ENCODE measurements around the gene KLK5. TPM values are rescaled to one million over a fixed set of nuclear protein-coding genes. Genes with fewer than 3 reads are reported as not detected.
"Not testable (repeated sequence)": the region's sequence is repeated elsewhere in the genome, so short reads cannot be mapped to it uniquely, and the experiment has no call there.

The KLK5 gene
- total RNA-seq, 1 experiment from 2014 or later: not detected

- ChIA-PET POLR2A (no interaction called here), CTCF (no interaction called here)
- intact Hi-C loops (cut with micrococcal nuclease; ENCODE audit: unreplicated experiment): no loop called here
- Mint-ChIP-seq H3K27ac (ENCODE audit: unreplicated experiment) (no peak overlapping the region), H3K4me3 (ENCODE audit: unreplicated experiment) (no peak overlapping the region), H3K36me3 (ENCODE audit: insufficient read depth, unreplicated experiment) (no peaks in the 10 kb centered on the region), H3K27me3 (ENCODE audit: insufficient read depth, unreplicated experiment) (no peaks in the 10 kb centered on the region), H3K9me3 (ENCODE audit: unreplicated experiment) (peaks cover 9% of the 10 kb centered on the region), H3K4me1 (ENCODE audit: low read depth, unreplicated experiment) (no peaks in the 10 kb centered on the region)
- no peak overlapping the region for H3K4me3 ChIP-seq (ENCODE audit: low read depth, low read length)
- TF ChIP-seq, protein P1, sequence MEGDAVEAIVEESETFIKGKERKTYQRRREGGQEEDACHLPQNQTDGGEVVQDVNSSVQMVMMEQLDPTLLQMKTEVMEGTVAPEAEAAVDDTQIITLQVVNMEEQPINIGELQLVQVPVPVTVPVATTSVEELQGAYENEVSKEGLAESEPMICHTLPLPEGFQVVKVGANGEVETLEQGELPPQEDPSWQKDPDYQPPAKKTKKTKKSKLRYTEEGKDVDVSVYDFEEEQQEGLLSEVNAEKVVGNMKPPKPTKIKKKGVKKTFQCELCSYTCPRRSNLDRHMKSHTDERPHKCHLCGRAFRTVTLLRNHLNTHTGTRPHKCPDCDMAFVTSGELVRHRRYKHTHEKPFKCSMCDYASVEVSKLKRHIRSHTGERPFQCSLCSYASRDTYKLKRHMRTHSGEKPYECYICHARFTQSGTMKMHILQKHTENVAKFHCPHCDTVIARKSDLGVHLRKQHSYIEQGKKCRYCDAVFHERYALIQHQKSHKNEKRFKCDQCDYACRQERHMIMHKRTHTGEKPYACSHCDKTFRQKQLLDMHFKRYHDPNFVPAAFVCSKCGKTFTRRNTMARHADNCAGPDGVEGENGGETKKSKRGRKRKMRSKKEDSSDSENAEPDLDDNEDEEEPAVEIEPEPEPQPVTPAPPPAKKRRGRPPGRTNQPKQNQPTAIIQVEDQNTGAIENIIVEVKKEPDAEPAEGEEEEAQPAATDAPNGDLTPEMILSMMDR (IDR thresholded peaks at IDR 0.05; ENCODE audit: insufficient read depth in 1 of 2, low read depth in 1 of 2, low read length in 1 of 2, severe bottlenecking in 1 of 2, unreplicated experiment in 1 of 2): no peak
- H3K36me3 ChIP-seq (ENCODE audit: control insufficient read depth, insufficient read depth, low read length): no peaks in the 10 kb centered on the region
- no peaks in the 10 kb centered on the region for H3K27me3 ChIP-seq (replicated peaks; ENCODE audit: control insufficient read depth, insufficient read depth, low read length)
- no peaks in the 10 kb centered on the region for H3K4me1 ChIP-seq
- H3K9me3 ChIP-seq: no peaks in the 10 kb centered on the region; the same call in 1 of the 2 replicates
- DNase-seq: no peak
- BruUV-seq (replicated peaks): no TSS peak
These were observed 45.2 kb upstream of the KLK5 start for GRCh38 chr19:50998061-50998460.

GRCh38 chr19:50994129-50994528 lies 41.3 kb upstream of the KLK5 start:
- TF ChIP-seq, protein P1 (IDR thresholded peaks at IDR 0.05; ENCODE audit: insufficient read depth in 1 of 2, low read depth in 1 of 2, low read length in 1 of 2, severe bottlenecking in 1 of 2, unreplicated experiment in 1 of 2): no peak
- BruUV-seq (replicated peaks): no TSS peak
- POLR2A ChIA-PET: no interaction called here
- Mint-ChIP-seq H3K36me3 (ENCODE audit: insufficient read depth, unreplicated experiment) (no peaks in the 10 kb centered on the region), H3K27ac (ENCODE audit: unreplicated experiment) (no peak overlapping the region), H3K9me3 (ENCODE audit: unreplicated experiment) (peaks cover 9% of the 10 kb centered on the region), H3K4me3 (ENCODE audit: unreplicated experiment) (no peak overlapping the region), H3K4me1 (ENCODE audit: low read depth, unreplicated experiment) (no peaks in the 10 kb centered on the region), H3K27me3 (ENCODE audit: insufficient read depth, unreplicated experiment) (peaks cover 9% of the 10 kb centered on the region)
- Histone ChIP-seq H3K27me3 (replicated peaks; ENCODE audit: control insufficient read depth, insufficient read depth, low read length) (no peaks in the 10 kb centered on the region), H3K4me1 (no peaks in the 10 kb centered on the region), H3K9me3 (no peaks in the 10 kb centered on the region; the same call in 1 of the 2 replicates), H3K4me3 (ENCODE audit: low read depth, low read length) (no peak overlapping the region), H3K36me3 (ENCODE audit: control insufficient read depth, insufficient read depth, low read length) (no peaks in the 10 kb centered on the region)
- DNase-seq: peak in 1 of 2 experiments; percentile 24
- CTCF ChIA-PET: no interaction called here
- intact Hi-C loops (cut with micrococcal nuclease; ENCODE audit: unreplicated experiment): no loop called here

GRCh38 chr19:50992666-50993035 lies 39.8 kb upstream of the KLK5 start:
- ChIA-PET POLR2A (no interaction called here), CTCF (no interaction called here)
- DNase-seq: no peak
- Mint-ChIP-seq H3K27me3 (ENCODE audit: insufficient read depth, unreplicated experiment) (peaks cover 16% of the 10 kb centered on the region), H3K4me3 (ENCODE audit: unreplicated experiment) (no peak overlapping the region), H3K36me3 (ENCODE audit: insufficient read depth, unreplicated experiment) (no peaks in the 10 kb centered on the region), H3K9me3 (ENCODE audit: unreplicated experiment) (peaks cover 9% of the 10 kb centered on the region), H3K4me1 (ENCODE audit: low read depth, unreplicated experiment) (no peaks in the 10 kb centered on the region), H3K27ac (ENCODE audit: unreplicated experiment) (no peak overlapping the region)
- TF ChIP-seq, protein P1 (IDR thresholded peaks at IDR 0.05; ENCODE audit: insufficient read depth in 1 of 2, low read depth in 1 of 2, low read length in 1 of 2, severe bottlenecking in 1 of 2, unreplicated experiment in 1 of 2): no peak
- no TSS peak for BruUV-seq (replicated peaks)
- Histone ChIP-seq H3K4me1 (no peaks in the 10 kb centered on the region), H3K36me3 (ENCODE audit: control insufficient read depth, insufficient read depth, low read length) (no peaks in the 10 kb centered on the region), H3K4me3 (ENCODE audit: low read depth, low read length) (no peak overlapping the region), H3K9me3 (no peaks in the 10 kb centered on the region; the same call in 1 of the 2 replicates), H3K27me3 (replicated peaks; ENCODE audit: control insufficient read depth, insufficient read depth, low read length) (no peaks in the 10 kb centered on the region)
- intact Hi-C loops (cut with micrococcal nuclease; ENCODE audit: unreplicated experiment): no loop called here

- H3K4me3 ChIP-seq (ENCODE audit: low read depth, low read length); H3K36me3 ChIP-seq (ENCODE audit: control insufficient read depth, insufficient read depth, low read length); H3K9me3 Mint-ChIP-seq (ENCODE audit: unreplicated experiment); H3K27me3 ChIP-seq (replicated peaks; ENCODE audit: control insufficient read depth, insufficient read depth, low read length); H3K36me3 Mint-ChIP-seq (ENCODE audit: insufficient read depth, unreplicated experiment); BruUV-seq (replicated peaks); H3K4me3 Mint-ChIP-seq (ENCODE audit: unreplicated experiment); POLR2A ChIA-PET; H3K27ac Mint-ChIP-seq (ENCODE audit: unreplicated experiment); H3K4me1 Mint-ChIP-seq (ENCODE audit: low read depth, unreplicated experiment); DNase-seq; H3K9me3 ChIP-seq; CTCF ChIA-PET; H3K4me1 ChIP-seq; intact Hi-C loops (cut with micrococcal nuclease; ENCODE audit: unreplicated experiment): not testable (repeated sequence)
- peaks cover 19% of the 10 kb centered on the region for H3K27me3 Mint-ChIP-seq (ENCODE audit: insufficient read depth, unreplicated experiment)
These were observed 31.6 kb upstream of the KLK5 start for GRCh38 chr19:50984416-50984815.
